ENCODE measurements around the gene ADCY6.
A peak's percentile ranks its signal among the peaks of the same experiment; 100 is the strongest.
"Not testable (repeated sequence)": the region's sequence is repeated elsewhere in the genome, so short reads cannot be mapped to it uniquely, and the experiment has no call there.

The ADCY6 gene

DNA sequence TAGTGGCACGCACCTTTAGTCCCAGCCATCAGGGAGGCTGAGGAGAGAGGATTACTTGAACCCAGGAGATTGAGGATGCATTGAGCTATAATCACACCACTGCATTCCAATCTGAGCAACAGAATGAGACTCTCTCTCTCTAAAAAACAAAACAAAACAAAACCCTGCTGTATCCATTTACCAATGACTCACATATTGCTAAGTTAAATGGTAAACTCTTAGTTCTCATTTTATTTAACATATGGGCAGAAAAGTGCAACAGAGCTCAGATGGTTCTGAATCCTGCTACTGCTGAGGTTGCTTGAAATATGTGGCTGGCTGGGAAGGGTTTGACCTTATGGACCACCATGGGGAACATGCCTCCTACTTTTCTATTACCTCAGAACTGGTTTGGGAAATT lies 38.7 kb downstream of the ADCY6 start:
- no peak for DNase-seq

DNA sequence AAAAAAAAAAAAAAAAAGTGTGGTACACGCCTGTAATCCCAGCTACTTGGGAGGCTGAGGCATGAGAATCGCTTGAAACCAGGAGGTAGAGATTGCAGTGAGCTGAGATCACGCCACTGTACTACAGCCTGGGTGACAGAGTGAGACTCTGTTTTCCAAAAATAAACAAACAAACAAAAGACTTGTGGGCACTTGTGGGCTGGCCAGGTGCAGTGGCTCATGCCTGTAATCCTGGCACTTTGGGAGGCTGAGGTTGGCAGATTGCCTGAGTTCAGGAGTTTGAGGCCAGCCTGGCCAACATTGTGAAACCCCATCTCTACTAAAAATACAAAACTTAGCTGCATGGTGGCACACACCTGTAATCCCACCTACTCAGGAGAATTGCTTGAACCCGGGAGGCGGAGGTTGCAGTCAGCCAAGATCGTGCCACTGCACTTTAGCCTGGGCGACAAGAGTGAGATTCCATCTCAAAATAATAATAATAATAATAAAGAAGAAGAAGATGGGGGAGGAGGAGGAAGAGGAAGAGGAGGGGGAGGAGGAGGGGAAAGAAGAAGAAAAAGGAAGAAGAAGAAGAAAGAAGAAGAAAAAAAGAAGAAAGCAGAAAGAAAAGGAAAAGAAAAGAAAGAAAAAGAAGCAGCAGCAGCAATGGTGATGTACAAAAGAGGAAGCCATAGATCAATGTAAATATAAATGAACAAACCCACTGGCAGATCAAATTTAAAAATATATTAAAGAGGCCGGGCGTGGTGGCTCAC lies 44.5 kb downstream of the ADCY6 start:
- no peak for DNase-seq

DNA sequence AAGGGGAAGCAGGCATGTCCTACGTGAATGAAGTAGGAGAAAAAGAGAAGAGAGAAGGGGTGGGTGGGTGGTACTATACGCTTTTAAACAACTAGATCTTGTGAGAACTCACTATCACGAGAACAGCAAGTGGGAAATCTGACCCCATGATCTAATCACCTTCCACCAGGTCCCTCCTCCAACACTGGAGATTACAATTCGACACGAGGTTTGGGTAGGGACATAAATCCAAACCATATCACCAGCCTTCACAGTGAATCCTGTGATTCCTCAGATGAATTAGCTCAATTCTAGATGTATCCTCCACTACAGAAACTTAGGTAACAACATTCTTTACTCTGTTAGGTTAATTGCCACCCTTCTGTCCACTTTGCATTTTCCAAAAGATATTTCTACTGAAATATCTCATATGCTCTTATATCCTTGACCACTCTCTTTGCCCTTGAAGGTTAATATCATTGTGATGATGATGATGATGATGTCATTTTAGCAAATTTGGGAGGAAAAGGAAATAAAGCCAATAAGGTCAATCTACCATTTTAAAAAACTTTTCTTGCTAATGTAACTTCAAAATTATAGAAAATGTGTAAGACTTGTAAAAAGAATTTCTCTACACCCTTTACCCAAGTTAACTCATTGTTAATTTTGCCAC lies 49.1 kb downstream of the ADCY6 start:
- DNase-seq: no peak

DNA sequence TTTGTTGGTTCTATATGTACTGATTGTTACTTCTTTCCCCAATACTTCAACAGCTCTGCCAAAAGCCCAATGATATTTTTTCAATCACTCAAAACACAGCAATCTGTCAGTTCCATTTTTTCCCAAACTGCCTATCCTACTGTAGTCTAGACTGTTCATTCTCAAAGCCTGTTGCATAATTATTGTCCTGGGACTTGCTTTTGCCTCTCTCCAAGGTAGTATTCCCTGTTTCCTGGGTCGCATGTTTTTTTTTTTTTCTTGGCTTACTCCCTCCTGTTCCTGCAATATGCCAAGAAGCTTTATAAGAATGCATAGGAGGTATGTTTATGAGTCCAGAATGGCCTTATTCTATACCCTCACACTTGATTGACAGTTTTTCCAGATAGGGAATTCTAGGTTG lies 52.4 kb downstream of the ADCY6 start:
- no peak for DNase-seq

DNA sequence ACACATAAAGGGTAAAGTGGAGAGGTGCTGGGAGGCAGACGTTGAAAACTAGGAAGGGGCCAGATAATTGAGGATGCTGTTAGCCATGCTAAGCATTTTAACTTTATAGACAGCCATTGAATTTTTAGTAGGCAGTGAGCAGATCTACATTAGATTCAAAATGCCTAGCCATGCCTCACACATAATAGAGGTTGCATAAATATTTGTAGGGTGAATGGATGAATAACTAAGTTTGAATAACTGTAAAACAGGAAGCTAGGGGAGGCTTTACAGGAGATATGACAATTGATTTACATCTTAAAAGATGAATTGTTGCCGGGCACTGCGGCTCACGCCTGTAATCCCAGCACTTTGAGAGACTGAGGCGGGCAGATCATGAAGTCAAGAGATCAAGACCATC lies 60.1 kb downstream of the ADCY6 start:
- DNase-seq: no peak

DNA sequence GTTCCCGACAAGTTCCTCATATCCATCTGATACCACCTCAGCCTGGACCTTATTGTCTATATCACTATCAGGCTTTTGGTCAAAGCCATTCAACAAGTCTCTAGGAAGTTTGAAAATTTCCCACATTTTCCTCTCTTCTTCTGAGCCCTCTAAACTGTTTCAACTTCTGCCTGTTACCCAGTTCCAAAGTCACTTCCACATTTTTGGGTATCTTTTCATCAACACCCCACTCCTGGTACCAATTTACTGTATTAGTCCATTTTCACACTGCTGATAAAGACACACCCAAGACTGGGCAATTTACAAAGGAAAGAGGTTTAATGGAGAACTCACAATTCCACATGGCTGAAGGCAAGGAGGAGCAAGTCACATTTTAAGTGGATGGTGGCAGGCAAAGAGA lies 68.2 kb downstream of the ADCY6 start:
- not testable (repeated sequence) for DNase-seq

DNA sequence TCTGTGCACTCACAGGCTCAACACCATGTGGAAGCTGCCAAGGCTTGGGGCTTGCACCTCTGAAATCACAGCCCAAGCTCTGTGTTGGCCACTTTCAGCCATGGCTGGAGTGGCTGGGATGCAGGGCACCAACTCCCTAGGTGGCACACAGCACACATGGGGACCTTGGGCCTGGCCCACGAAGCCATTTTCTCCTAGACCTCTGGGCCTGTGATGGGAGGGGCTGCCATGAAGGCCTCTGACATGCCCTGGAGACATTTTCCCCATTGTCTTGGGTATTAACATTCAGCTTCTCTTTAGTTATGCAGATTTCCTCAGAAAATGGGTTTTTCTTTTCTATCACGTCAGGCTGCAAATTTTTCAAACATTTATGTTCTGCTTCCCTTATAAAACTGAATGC lies 68.7 kb downstream of the ADCY6 start:
- not testable (repeated sequence) for DNase-seq

DNA sequence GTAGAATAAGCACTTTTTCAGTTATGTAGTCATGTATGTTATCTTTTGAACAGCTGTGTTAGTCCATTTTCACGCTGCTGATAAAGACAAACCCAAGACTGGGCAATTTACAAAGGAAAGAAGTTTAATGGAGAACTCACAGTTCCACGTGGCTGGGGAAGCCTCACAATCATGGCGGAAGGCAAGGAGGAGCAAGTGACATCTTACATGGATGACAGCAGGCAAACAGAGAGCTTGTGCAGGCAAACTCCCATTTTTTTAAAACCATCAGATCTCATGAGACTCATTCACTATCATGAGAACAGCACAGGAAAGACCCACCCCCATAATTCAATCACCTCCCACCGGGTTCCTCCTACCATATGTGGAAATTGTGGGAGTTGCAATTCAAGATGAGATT lies 69.9 kb downstream of the ADCY6 start:
- not testable (repeated sequence) for DNase-seq

DNA sequence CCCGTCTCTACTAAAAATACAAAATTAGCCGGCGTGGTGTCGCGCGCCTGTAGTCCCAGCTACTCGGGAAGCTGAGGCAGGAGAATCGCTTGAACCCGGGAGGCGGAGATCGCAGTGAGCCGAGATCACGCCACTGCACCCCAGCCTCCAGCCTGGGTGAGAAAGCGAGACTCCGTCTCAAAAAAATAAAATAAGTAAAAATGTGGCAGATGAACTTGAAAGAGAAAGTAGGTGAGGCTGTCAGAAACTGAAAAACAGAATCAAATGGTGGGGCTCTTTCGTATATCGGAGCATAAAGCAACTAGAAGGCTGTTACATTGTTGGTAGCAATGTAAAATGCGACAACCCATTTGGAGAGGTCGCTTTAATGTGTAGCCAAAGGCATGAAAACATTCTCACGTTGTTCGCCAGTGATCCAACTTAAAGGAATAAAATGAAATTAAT lies 71.6 kb downstream of the ADCY6 start:
- DNase-seq: no peak

DNA sequence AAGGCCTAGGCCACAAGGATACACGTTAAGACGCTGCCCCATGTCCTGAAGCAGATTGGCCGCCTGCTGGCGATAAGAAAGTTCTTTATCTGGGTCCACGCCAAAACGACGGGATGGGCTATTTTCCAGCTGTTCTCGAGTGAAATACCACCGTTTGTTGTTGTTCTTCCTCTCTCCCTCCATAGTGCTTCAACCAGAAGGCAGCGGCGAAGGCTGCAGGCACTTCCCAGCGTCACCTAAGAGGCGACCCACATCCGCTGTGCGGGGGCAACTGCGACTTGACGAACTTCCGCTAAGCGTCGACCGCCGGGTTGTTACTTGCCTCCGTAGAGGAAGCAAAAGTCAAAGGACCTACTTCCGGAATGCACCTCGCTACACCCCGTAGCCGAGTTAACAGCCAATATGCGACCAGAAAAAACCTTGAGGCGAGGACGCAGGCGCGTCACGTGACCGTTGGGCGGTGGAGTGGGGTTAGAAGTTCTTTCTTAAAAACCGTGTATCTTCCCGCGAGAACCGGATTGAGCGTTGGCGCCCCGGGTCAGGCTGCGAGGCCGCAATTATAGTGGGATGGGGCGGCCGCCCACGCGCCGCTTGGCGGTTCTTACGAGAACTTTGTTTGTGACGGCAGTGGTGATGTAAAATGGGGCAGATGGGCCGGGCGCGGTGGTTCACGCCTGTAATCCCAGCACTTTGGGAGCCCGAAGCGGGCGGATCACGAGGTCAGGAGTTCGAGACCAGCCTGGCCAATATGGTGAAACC lies 72.2 kb downstream of the ADCY6 start, which contains the start of gene CCNT1:
TSS of gene CCNT1 (minus strand) at position 215 of the 759 bp plus-strand sequence. CDS start at position 183, 32 bp downstream.
- DNase-seq: peak; percentile 100

Measured in CD4-positive, alpha-beta T cell treated with Interleukin-15 for 1 hour (primary cell).